ENCODE results near the gene CROCC2.

CROCC2 gene

GRCh38 chr2:240875228-240876034 is 30.7 kb upstream of the CROCC2 start:
- no peaks in the 10 kb centered on the region for H3K27me3 ChIP-seq
- peaks cover 33% of the 10 kb centered on the region for H3K4me1 ChIP-seq
- no peak overlapping the region for H3K9ac ChIP-seq
- no peaks in the 10 kb centered on the region for H4K20me1 ChIP-seq
- H3K4me3 ChIP-seq = no peak overlapping the region
- H3K4me2 ChIP-seq = no peak overlapping the region
- H3K36me3 ChIP-seq = no peaks in the 10 kb centered on the region
- no peak overlapping the region for H3K27ac ChIP-seq
- H3K9me3 ChIP-seq = no peaks in the 10 kb centered on the region
- no peak for TF ChIP-seq Cebpa-rat (IDR thresholded peaks at IDR 0.05)

DNA sequence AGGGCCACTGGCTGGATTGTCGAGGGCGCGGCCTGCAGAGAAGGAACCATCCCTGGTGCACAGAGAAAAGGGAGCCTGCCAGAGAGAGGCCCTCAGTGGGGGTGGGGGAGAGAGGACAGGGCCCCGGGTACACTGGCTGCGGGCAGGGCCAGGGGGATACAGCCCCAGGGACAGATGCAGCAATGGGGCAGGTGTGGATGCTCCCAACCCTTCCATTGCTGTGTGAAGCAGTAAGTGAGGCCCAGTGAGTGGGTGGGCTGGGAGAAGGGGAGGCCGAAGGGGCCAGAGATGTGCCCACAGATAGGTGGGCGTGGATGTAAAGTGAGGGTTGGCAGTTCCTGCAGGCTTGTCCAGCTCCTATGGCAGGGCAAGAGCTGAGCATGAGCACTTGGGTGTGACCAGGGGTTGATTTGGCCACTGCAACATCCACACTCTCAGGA is 30.1 kb upstream of the CROCC2 start:
- no peak for TF ChIP-seq Cebpa-rat (IDR thresholded peaks at IDR 0.05)
- no peaks in the 10 kb centered on the region for H3K27me3 ChIP-seq

GRCh38 chr2:240876475-240877251 is 29.5 kb upstream of the CROCC2 start:
- H3K27me3 ChIP-seq = no peaks in the 10 kb centered on the region
- H3K27ac ChIP-seq = peak overlapping the region; percentile 41; the same call in 1 of the 2 replicates
- H3K4me2 ChIP-seq = peak overlapping the region; percentile 70
- H3K9me3 ChIP-seq = no peaks in the 10 kb centered on the region
- H3K4me1 ChIP-seq = peaks cover 38% of the 10 kb centered on the region
- H3K36me3 ChIP-seq = no peaks in the 10 kb centered on the region
- H3K4me3 ChIP-seq = no peak overlapping the region
- no peak for TF ChIP-seq Cebpa-rat (IDR thresholded peaks at IDR 0.05)
- H3K9ac ChIP-seq = no peak overlapping the region
- H4K20me1 ChIP-seq = no peaks in the 10 kb centered on the region

More for the DNA sequence above, 30.1 kb upstream of the CROCC2 start:
- 0 out of 2 replicates have a peak overlapping the region, but pooled peaks have one; percentile 38 for H3K27ac ChIP-seq
- H3K9me3 ChIP-seq = no peaks in the 10 kb centered on the region
- H3K4me2 ChIP-seq = peak overlapping the region; percentile 70
- no peaks in the 10 kb centered on the region for H4K20me1 ChIP-seq
- no peak overlapping the region for H3K9ac ChIP-seq
- H3K36me3 ChIP-seq = no peaks in the 10 kb centered on the region
- no peak overlapping the region for H3K4me3 ChIP-seq
- H3K4me1 ChIP-seq = peaks cover 33% of the 10 kb centered on the region

DNA sequence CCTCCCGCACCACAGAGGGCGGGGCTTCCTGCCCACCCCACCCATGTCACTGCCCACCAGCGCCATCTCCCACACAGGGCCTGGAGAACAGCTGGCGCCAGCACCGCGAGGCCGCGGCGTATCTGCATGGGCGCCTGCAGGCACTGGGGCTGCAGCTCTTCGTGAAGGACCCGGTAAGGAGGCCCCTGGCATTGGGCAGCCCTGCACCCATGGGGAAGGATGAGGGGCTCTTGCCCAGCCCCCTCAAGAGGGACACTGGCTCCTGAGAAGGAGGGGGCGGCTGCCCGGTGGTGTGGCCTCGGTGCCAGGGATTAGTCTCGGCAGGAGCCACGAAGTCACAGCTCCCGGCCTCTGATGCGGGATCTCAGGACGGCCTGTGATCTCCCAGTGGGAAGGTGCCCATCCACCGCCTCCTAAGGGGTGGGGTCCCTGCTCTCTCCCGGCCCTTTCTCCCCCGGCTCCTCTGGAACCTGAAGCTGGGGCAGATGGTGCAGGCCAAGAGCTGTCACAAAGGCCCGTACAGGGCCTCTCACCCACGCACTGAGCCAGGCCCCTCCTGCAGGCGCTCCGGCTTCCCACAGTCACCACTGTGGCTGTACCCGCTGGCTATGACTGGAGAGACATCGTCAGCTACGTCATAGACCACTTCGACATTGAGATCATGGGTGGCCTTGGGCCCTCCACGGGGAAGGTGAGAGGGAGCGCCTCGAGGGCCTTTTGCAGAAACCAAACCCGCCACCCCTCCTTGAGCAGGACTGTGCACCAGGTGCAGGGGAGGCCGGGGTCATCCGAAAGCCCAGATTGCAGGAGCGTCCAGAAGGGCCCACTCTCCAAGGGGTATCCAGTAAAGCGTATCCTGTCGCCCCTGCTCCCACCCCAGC is 28.4 kb upstream of the CROCC2 start:
- H3K4me3 ChIP-seq = no peak overlapping the region
- H3K27ac ChIP-seq = peak overlapping the region; percentile 41; the same call in 1 of the 2 replicates
- H3K4me1 ChIP-seq = peaks cover 41% of the 10 kb centered on the region
- H3K9me3 ChIP-seq = no peaks in the 10 kb centered on the region
- H3K36me3 ChIP-seq = no peaks in the 10 kb centered on the region
- H3K27me3 ChIP-seq = no peaks in the 10 kb centered on the region
- peak overlapping the region; percentile 70 for H3K4me2 ChIP-seq
- H3K9ac ChIP-seq = no peak overlapping the region
- TF ChIP-seq Cebpa-rat (IDR thresholded peaks at IDR 0.05) = no peak
- H4K20me1 ChIP-seq = no peaks in the 10 kb centered on the region

GRCh38 chr2:240878341-240878936 is 27.7 kb upstream of the CROCC2 start:
- Histone ChIP-seq H3K9me3 (no peaks in the 10 kb centered on the region), H3K4me1 (peaks cover 40% of the 10 kb centered on the region), H3K4me2 (no peak overlapping the region), H4K20me1 (no peaks in the 10 kb centered on the region), H3K36me3 (no peaks in the 10 kb centered on the region), H3K27me3 (no peaks in the 10 kb centered on the region), H3K27ac (no peak overlapping the region), H3K4me3 (no peak overlapping the region), H3K9ac (no peak overlapping the region)
- no peak for TF ChIP-seq Cebpa-rat (IDR thresholded peaks at IDR 0.05)

DNA sequence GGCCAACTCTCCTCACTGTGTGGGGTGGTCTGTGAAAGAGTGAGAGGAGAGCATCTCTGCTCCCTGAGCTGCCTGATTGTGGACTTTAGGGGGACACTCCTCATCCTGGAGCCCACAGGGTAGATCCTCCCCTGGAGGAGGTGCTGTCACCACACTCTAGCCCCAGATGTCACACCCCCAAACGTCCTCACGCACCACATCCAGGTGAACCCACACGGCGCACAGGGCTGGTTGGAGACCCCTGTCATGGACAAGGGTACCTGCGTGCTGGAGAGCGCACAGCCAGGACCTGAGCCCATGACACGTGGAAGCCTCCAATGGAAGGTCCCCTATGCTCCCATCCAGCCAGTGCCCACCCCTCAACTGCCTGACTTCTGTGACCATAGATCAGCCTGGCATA is 27.0 kb upstream of the CROCC2 start:
- Histone ChIP-seq H3K4me3 (no peak overlapping the region), H3K9me3 (no peaks in the 10 kb centered on the region)

DNA sequence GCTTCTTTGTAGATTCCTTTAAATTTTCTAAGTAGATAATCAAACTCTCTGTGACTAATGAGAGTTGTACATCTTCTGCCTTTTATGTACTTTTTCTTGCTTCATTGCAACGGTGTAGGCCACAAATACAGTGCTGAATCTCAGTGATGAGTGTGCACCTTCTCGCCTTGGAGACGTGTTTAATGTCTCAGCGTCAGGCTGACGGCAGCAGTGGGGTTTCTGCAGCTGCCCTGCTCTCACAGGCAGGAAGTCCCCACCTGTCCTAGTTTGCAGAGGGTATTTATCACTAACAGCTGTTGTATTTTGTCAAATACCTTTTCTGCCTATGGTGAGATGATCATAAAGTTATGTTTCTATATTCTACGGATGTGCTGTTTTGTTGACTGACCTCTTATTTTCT is 24.2 kb upstream of the CROCC2 start:
- H4K20me1 ChIP-seq = no peaks in the 10 kb centered on the region
- no peak overlapping the region for H3K4me3 ChIP-seq
- H3K4me2 ChIP-seq = no peak overlapping the region
- no peak for TF ChIP-seq Cebpa-rat (IDR thresholded peaks at IDR 0.05)
- H3K27me3 ChIP-seq = no peaks in the 10 kb centered on the region
- no peaks in the 10 kb centered on the region for H3K36me3 ChIP-seq
- H3K9ac ChIP-seq = no peak overlapping the region
- H3K9me3 ChIP-seq = no peaks in the 10 kb centered on the region
- H3K27ac ChIP-seq = no peak overlapping the region
- H3K4me1 ChIP-seq = peaks cover 33% of the 10 kb centered on the region

More for the DNA sequence above, 27.0 kb upstream of the CROCC2 start:
- H4K20me1 ChIP-seq = no peaks in the 10 kb centered on the region
- H3K9ac ChIP-seq = no peak overlapping the region
- peaks cover 33% of the 10 kb centered on the region for H3K4me1 ChIP-seq
- no peak for TF ChIP-seq Cebpa-rat (IDR thresholded peaks at IDR 0.05)
- H3K36me3 ChIP-seq = no peaks in the 10 kb centered on the region
- H3K27ac ChIP-seq = no peak overlapping the region
- H3K4me2 ChIP-seq = no peak overlapping the region
- no peaks in the 10 kb centered on the region for H3K27me3 ChIP-seq

- Histone ChIP-seq H3K4me3 (no peak overlapping the region), H3K9me3 (no peaks in the 10 kb centered on the region), H3K36me3 (no peaks in the 10 kb centered on the region), H3K9ac (no peak overlapping the region), H3K27me3 (no peaks in the 10 kb centered on the region), H4K20me1 (no peaks in the 10 kb centered on the region), H3K27ac (no peak overlapping the region), H3K4me1 (peaks cover 41% of the 10 kb centered on the region), H3K4me2 (no peak overlapping the region)
- TF ChIP-seq Cebpa-rat (IDR thresholded peaks at IDR 0.05) = no peak
Observed at GRCh38 chr2:240884221-240884620, 21.9 kb upstream of the CROCC2 start.

DNA sequence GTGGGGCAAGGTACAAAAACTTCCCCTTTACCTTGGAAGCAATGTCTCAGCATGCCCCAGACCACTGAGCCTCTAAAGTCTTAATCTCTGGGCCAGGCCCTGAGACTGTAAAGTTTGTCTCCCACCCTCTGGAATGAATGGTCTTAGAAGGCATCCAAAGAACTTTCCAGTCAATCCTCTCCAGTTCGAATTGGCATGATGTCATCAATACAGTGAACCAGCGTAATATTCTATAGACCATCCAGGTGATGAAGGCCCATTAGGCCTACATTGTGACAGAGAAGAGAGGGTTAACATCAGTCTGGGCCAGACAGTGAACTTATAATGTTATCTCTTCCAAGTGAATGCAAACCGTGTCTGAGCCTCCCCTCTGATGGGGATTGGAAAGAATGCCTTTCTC is 21.4 kb upstream of the CROCC2 start:
- H3K9ac ChIP-seq = no peak overlapping the region
- TF ChIP-seq Cebpa-rat (IDR thresholded peaks at IDR 0.05) = no peak
- H3K27ac ChIP-seq = no peak overlapping the region
- H3K4me1 ChIP-seq = peaks cover 46% of the 10 kb centered on the region
- H3K36me3 ChIP-seq = no peaks in the 10 kb centered on the region
- H3K9me3 ChIP-seq = no peaks in the 10 kb centered on the region
- H4K20me1 ChIP-seq = no peaks in the 10 kb centered on the region
- H3K27me3 ChIP-seq = no peaks in the 10 kb centered on the region
- no peak overlapping the region for H3K4me3 ChIP-seq
- no peak overlapping the region for H3K4me2 ChIP-seq

All from BLaER1 (cell line).